ENCODE measurements around the gene DNAJC5.

DNAJC5 gene

GRCh38 chr20:63942250-63942951 lies 47.5 kb downstream of the DNAJC5 start:
- DNase-seq: no peak

- DNase-seq: no peak
Observed at GRCh38 chr20:63942969-63943807, 48.3 kb downstream of the DNAJC5 start.

- no peak for DNase-seq
Observed at GRCh38 chr20:63943808-63944077, 48.8 kb downstream of the DNAJC5 start.

GRCh38 chr20:63944078-63944941 lies 49.4 kb downstream of the DNAJC5 start:
- DNase-seq: no peak

- no peak for DNase-seq
Observed at GRCh38 chr20:63945031-63945658, 50.2 kb downstream of the DNAJC5 start.

GRCh38 chr20:63945921-63946920 lies 51.3 kb downstream of the DNAJC5 start:
- DNase-seq: no peak

GRCh38 chr20:63946986-63947637 lies 52.2 kb downstream of the DNAJC5 start:
- no peak for DNase-seq

- DNase-seq: no peak
Observed at GRCh38 chr20:63947638-63948456, 52.9 kb downstream of the DNAJC5 start.

GRCh38 chr20:63950701-63951397 lies 55.9 kb downstream of the DNAJC5 start:
- DNase-seq: no peak

- no peak for DNase-seq
Observed at GRCh38 chr20:63951398-63952209, 56.7 kb downstream of the DNAJC5 start.

GRCh38 chr20:63952210-63952535 lies 57.2 kb downstream of the DNAJC5 start:
- DNase-seq: no peak

GRCh38 chr20:63952769-63953168 lies 57.8 kb downstream of the DNAJC5 start:
- DNase-seq: no peak

- DNase-seq: no peak
Observed at GRCh38 chr20:63953764-63954429, 59.0 kb downstream of the DNAJC5 start.

- no peak for DNase-seq
Observed at GRCh38 chr20:63955281-63955826, 60.4 kb downstream of the DNAJC5 start.

GRCh38 chr20:63955827-63956663 lies 61.1 kb downstream of the DNAJC5 start, which contains the start of gene UCKL1:
Gene UCKL1, minus strand, starts transcription at chr20:63956416. Its CDS starts 44 bp downstream, at chr20:63956372.
- no peak for DNase-seq

- no peak for DNase-seq
Observed at GRCh38 chr20:63956664-63957003, 61.7 kb downstream of the DNAJC5 start.

Measured in SIG-M5 (cell line).